ENCODE measurements around the gene OPTC.

DNA sequence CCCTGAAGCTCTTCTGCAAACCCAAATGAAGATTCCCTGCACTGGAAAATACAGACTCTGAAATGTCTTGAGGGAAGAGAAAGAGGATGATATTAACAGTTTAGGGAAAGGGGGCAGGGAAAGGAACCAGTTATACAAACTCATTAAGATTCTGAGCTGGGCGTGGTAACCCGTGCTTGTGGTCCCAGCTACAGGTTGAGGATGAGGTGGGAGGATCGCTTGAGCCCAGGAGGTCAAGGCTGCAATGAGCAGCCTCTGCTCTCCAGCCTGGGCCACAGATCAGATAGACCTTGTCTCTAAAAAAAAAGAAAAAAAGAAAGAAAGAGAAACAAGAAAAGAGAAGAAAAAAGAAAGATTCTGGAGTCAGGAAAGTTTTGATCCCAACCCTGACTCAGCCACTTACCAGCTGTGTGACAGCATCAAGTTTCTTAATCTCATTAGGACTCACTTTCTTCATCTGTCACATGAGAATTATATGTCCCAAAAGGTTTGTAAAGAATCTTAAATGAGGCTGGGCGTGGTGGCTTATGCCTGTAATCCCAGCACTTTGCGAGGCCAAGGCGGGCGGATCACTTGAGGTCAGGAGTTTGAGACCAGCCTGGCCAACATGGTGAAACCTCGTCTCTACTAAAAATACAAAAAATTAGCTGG, 53.9 kb downstream of the OPTC start:
- no peak for TF ChIP-seq POLR2A (IDR thresholded peaks at IDR 0.05)
- TF ChIP-seq, protein P1, sequence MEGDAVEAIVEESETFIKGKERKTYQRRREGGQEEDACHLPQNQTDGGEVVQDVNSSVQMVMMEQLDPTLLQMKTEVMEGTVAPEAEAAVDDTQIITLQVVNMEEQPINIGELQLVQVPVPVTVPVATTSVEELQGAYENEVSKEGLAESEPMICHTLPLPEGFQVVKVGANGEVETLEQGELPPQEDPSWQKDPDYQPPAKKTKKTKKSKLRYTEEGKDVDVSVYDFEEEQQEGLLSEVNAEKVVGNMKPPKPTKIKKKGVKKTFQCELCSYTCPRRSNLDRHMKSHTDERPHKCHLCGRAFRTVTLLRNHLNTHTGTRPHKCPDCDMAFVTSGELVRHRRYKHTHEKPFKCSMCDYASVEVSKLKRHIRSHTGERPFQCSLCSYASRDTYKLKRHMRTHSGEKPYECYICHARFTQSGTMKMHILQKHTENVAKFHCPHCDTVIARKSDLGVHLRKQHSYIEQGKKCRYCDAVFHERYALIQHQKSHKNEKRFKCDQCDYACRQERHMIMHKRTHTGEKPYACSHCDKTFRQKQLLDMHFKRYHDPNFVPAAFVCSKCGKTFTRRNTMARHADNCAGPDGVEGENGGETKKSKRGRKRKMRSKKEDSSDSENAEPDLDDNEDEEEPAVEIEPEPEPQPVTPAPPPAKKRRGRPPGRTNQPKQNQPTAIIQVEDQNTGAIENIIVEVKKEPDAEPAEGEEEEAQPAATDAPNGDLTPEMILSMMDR (IDR thresholded peaks at IDR 0.05) = no peak

Measured in suprapubic skin (tissue), 3 donors.